SU-DHL-6 (cell line): ENCODE data around the gene APOB.

Experiments
- H2AFZ ChIP-seq: fragments of 200-600 bp; sonication (generic); 2 replicates; pipeline ENCODE4 v1.6.1; 2014; ENCODE audit warnings: low read depth, mild to moderate bottlenecking, moderate library complexity, mixed read lengths, antibody characterized with exemption, low read length; ENCODE audit not compliant: severe bottlenecking
- H3F3A ChIP-seq: fragments of 200-600 bp; shearing (Covaris generic); 2 replicates; pipeline ENCODE4 v1.6.0; 2016; ENCODE audit warnings: antibody characterized with exemption, mild to moderate bottlenecking; ENCODE audit not compliant: insufficient read depth
- H3K27ac ChIP-seq: fragments of 200-600 bp; sonication (generic); 2 replicates; pipeline ENCODE4 v1.5.1; 2016; ENCODE audit warnings: low read depth, mild to moderate bottlenecking, low read length, moderate library complexity, mixed read lengths
- H3K27me3 ChIP-seq: fragments of 200-600 bp; sonication (generic), shearing (Covaris generic); 2 replicates; pipeline ENCODE4 v1.6.0; 2014; ENCODE audit warnings: mild to moderate bottlenecking, low read length
- H3K36me3 ChIP-seq: fragments of 200-600 bp; sonication (generic); 2 replicates; pipeline ENCODE4 v1.6.1; 2014; ENCODE audit warnings: mild to moderate bottlenecking, low read length, mixed read lengths
- H3K4me2 ChIP-seq: fragments of 300-600, 200-600 bp; shearing (Covaris generic), sonication (generic); 2 replicates; pipeline ENCODE4 v1.6.0; 2014; ENCODE audit warnings: low read length, low read depth, mild to moderate bottlenecking; ENCODE audit not compliant: poor library complexity, severe bottlenecking
- H3K4me3 ChIP-seq: fragments of 200-600 bp; sonication (generic); 2 replicates; pipeline ENCODE4 v1.5.1; 2014; ENCODE audit warnings: antibody characterized with exemption, low read length, mild to moderate bottlenecking, mixed read lengths; ENCODE audit not compliant: insufficient read depth, poor library complexity, severe bottlenecking
- H3K79me2 ChIP-seq: fragments of 200-600 bp; sonication (generic); 2 replicates; pipeline ENCODE4 v1.6.1; 2014; ENCODE audit warnings: mild to moderate bottlenecking, low read length, moderate library complexity; ENCODE audit not compliant: insufficient read depth
- H3K9ac ChIP-seq: fragments of 200-600 bp; sonication (generic); 2 replicates; pipeline ENCODE4 v1.7.0; 2014; ENCODE audit warnings: mild to moderate bottlenecking, low read length
- H3K9me2 ChIP-seq: fragments of 200-600 bp; sonication (generic); replicated peaks from 2 replicates; pipeline ENCODE4 v1.6.1; 2014; ENCODE audit warnings: low read length; ENCODE audit not compliant: insufficient read depth
- H3K9me3 ChIP-seq: fragments of 200-600 bp; sonication (generic); 2 replicates; pipeline ENCODE4 v1.6.1; 2014; ENCODE audit warnings: low read length, mixed read lengths; ENCODE audit not compliant: insufficient read depth
- H4K20me1 ChIP-seq: fragments of 200-600 bp; sonication (generic); 2 replicates; pipeline ENCODE4 v1.6.1; 2014; ENCODE audit warnings: low read depth, mild to moderate bottlenecking, antibody characterized with exemption, low read length, moderate library complexity, mixed read lengths
- CTCF ChIP-seq: fragments of 200-600 bp; sonication (generic); IDR thresholded peaks from one replicate; pipeline ENCODE4 v1.5.1; 2017; ENCODE audit warnings: antibody characterized with exemption, mild to moderate bottlenecking, low read length, moderate library complexity; ENCODE audit not compliant: insufficient read depth, poor library complexity, severe bottlenecking
- EZH2phosphoT487 ChIP-seq: fragments of 200-600 bp; sonication (generic), shearing (Covaris generic); conservative IDR thresholded peaks from 2 replicates; pipeline ENCODE4 v1.6.1; 2018; ENCODE audit warnings: mild to moderate bottlenecking, antibody characterized with exemption, low read length, moderate library complexity, mixed read lengths

Gene APOB

GRCh38 chr2:20977520-20978180 is 66.2 kb downstream of the APOB start:
- Histone ChIP-seq H3K79me2 (no peaks in the 10 kb centered on the region), H3K36me3 (no peaks in the 10 kb centered on the region), H2AFZ (no peak overlapping the region), H3K9me3 (no peaks in the 10 kb centered on the region), H3K4me3 (no peak overlapping the region), H3K4me2 (no peak overlapping the region), H3F3A (no peaks in the 10 kb centered on the region), H3K9ac (no peak overlapping the region), H3K9me2 (no peaks in the 10 kb centered on the region), H3K27ac (no peak overlapping the region), H3K27me3 (no peaks in the 10 kb centered on the region), H4K20me1 (no peaks in the 10 kb centered on the region)
- TF ChIP-seq EZH2phosphoT487 (no peak), CTCF (no peak)

GRCh38 chr2:20976527-20976926 is 67.3 kb downstream of the APOB start:
- Histone ChIP-seq H3K9me3 (no peaks in the 10 kb centered on the region), H3K9ac (no peak overlapping the region)

GRCh38 chr2:20972792-20973565 is 70.9 kb downstream of the APOB start:
- Histone ChIP-seq H3K27me3 (no peaks in the 10 kb centered on the region), H3K4me2 (no peak overlapping the region), H3K79me2 (no peaks in the 10 kb centered on the region), H3K9me3 (no peaks in the 10 kb centered on the region), H3K4me3 (no peak overlapping the region), H4K20me1 (no peaks in the 10 kb centered on the region), H3K27ac (no peak overlapping the region), H3K9me2 (no peaks in the 10 kb centered on the region), H3K36me3 (no peaks in the 10 kb centered on the region), H2AFZ (no peak overlapping the region), H3F3A (no peaks in the 10 kb centered on the region), H3K9ac (no peak overlapping the region)
- TF ChIP-seq CTCF (no peak), EZH2phosphoT487 (no peak)

More at GRCh38 chr2:20976527-20976926, 67.3 kb downstream of the APOB start:
- Histone ChIP-seq H3K27me3 (no peaks in the 10 kb centered on the region), H3K27ac (no peak overlapping the region), H3K79me2 (no peaks in the 10 kb centered on the region), H3K9me2 (no peaks in the 10 kb centered on the region), H3K4me3 (no peak overlapping the region), H2AFZ (no peak overlapping the region), H3K36me3 (no peaks in the 10 kb centered on the region), H4K20me1 (no peaks in the 10 kb centered on the region), H3K4me2 (no peak overlapping the region), H3F3A (no peaks in the 10 kb centered on the region)
- TF ChIP-seq CTCF = no peak
- TF ChIP-seq EZH2phosphoT487 = no peak
